ENCODE data around the gene HOXD3. TPM values are rescaled to one million over a fixed set of nuclear protein-coding genes. Genes with fewer than 3 reads are reported as not detected.
A peak's percentile ranks its signal among the peaks of the same experiment; 100 is the strongest.

Gene HOXD3
- total RNA-seq, 1 donor: 0.09 TPM

GRCh38 chr2:176130957-176131847 lies 25.9 kb upstream of the HOXD3 start:
- DNase-seq (ENCODE audit: low read depth): no peak
- TF ChIP-seq, protein P1, sequence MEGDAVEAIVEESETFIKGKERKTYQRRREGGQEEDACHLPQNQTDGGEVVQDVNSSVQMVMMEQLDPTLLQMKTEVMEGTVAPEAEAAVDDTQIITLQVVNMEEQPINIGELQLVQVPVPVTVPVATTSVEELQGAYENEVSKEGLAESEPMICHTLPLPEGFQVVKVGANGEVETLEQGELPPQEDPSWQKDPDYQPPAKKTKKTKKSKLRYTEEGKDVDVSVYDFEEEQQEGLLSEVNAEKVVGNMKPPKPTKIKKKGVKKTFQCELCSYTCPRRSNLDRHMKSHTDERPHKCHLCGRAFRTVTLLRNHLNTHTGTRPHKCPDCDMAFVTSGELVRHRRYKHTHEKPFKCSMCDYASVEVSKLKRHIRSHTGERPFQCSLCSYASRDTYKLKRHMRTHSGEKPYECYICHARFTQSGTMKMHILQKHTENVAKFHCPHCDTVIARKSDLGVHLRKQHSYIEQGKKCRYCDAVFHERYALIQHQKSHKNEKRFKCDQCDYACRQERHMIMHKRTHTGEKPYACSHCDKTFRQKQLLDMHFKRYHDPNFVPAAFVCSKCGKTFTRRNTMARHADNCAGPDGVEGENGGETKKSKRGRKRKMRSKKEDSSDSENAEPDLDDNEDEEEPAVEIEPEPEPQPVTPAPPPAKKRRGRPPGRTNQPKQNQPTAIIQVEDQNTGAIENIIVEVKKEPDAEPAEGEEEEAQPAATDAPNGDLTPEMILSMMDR (IDR thresholded peaks at IDR 0.05; ENCODE audit: insufficient read depth, low read length): no peak
- no peak overlapping the region for H3K4me3 ChIP-seq (ENCODE audit: low read depth, low read length)

GRCh38 chr2:176131848-176132158 lies 25.3 kb upstream of the HOXD3 start:
- H3K4me3 ChIP-seq (ENCODE audit: low read depth, low read length): no peak overlapping the region
- no peak for DNase-seq (ENCODE audit: low read depth)
- TF ChIP-seq, protein P1 (IDR thresholded peaks at IDR 0.05; ENCODE audit: insufficient read depth, low read length): no peak

DNA sequence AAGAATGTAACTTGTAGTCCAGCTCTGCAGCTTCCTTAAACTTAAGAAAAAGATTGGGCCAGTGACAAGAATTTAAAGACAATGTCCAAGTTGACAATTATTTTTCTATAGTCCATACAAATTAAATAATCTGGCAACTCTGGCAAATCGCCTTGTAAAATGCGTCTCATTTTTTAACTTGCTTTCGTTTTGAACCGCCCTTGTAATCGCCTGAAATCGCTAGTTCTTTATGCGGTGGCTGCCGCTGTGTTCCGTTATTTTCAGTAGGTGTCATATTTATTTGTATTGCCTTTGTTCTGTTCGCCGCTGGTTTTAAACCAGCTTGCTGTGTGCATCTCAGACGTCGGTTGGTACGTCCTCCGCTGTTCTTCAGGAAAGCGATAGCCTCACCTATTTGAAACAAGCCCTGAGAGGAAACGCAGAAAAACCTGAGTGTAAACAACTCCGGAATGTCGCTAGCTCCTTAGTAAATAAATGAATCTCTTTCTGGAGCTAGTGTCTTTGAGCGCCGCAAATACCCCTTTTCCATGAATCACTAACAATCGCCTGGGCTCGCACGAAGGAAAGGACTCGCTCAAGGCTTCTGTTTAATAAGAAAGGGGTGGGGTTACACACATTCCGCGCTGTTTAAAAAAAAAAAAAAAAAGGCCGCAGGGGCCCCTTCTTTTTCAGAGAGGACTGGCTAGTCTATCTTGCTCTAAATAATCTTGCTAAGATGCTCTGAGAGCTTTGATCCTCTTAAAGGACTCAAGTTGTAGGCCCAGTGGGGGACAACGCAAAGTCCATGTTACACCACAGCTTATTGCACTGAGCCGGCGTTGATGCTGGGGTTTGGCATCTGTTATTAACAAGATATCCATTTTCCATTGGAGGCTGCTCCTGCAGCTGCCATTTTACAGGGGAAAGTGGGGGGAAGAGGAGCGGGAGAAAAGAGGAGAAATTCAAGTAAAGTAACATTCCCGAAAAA lies 24.6 kb upstream of the HOXD3 start:
- no peak for DNase-seq (ENCODE audit: low read depth)
- H3K4me3 ChIP-seq (ENCODE audit: low read depth, low read length): peak overlapping the region; percentile 28
- TF ChIP-seq, protein P1 (IDR thresholded peaks at IDR 0.05; ENCODE audit: insufficient read depth, low read length): no peak

DNA sequence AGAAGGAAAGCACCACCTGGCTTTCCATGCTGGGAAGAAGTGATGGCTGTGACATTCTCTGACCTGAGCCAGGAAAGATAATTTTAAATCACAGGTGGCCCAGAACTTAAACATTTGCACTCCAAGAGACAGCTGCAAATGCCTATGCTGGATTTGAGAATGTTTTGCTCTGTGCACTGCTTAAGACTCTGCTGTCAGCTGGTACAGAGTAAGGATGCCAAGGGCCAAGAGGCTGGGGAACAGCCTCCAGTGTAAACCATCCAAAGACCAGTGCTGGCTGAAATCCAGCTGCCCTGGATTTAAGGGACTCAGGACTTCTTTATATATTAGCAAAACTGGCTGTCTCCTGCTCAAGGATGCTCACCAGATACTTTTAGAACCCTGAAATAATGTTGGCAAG lies 23.7 kb upstream of the HOXD3 start:
- DNase-seq (ENCODE audit: low read depth): no peak
- TF ChIP-seq, protein P1 (IDR thresholded peaks at IDR 0.05; ENCODE audit: insufficient read depth, low read length): no peak
- no peak overlapping the region for H3K4me3 ChIP-seq (ENCODE audit: low read depth, low read length)

DNA sequence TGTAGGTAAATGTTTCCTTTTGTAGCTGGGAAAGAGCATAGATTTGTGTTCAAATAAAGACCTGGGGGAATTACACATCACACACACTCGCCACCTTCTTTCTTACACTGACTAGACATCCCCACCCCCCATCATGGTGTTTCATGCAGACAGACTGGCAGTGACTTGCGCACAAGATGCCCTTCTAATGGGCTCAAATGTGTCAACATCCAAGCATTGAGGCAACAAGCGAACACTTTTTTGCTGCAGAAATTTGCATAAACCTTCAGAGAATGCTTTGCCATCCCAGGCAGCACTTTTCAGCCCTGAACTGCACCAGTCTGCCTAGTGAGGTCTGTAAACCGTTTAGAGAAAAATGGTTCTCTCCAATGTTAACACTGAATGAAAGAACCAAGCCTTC lies 23.1 kb upstream of the HOXD3 start:
- TF ChIP-seq, protein P1 (IDR thresholded peaks at IDR 0.05; ENCODE audit: insufficient read depth, low read length): no peak
- no peak overlapping the region for H3K4me3 ChIP-seq (ENCODE audit: low read depth, low read length)

GRCh38 chr2:176135035-176135440 lies 22.1 kb upstream of the HOXD3 start:
- TF ChIP-seq, protein P1 (IDR thresholded peaks at IDR 0.05; ENCODE audit: insufficient read depth, low read length): no peak
- no peak for DNase-seq (ENCODE audit: low read depth)
- H3K4me3 ChIP-seq (ENCODE audit: low read depth, low read length): no peak overlapping the region

More for the DNA sequence above, 23.1 kb upstream of the HOXD3 start:
- no peak for DNase-seq (ENCODE audit: low read depth)
